K562 (cell line): ENCODE measurements around the gene ZSWIM8. TPM values are rescaled to one million over a fixed set of nuclear protein-coding genes. Genes with fewer than 3 reads are reported as not detected.

Source experiments
- ATAC-seq: fragments of 200-7000 bp; cut with Tn5 transposase; 3 replicates; pipeline ENCODE4 v1.9.1; 2020; ENCODE audit warnings: moderate library complexity
- BruUV-seq: library from RNA; stranded (reverse); fragments of 400-500 nt; replicated peaks from 2 replicates; lab custom pipeline; 2021; lab: Mats Ljungman, UMichigan
- CTCF ChIA-PET: fragments of 300-600 bp; formaldehyde crosslinking; extraction: SDS; loops from one replicate; lab custom pipeline; 2021; ENCODE audit warnings: low intra/inter-chr PET ratio; lab: Yijun Ruan, JAX
- POLR2A ChIA-PET: fragments of 300-600, 350-650 bp; sonication (Branson Sonifier 250); formaldehyde crosslinking; extraction: SDS; loops from one replicate; lab custom pipeline; 2021; ENCODE audit warnings: antibody characterized with exemption, inconsistent platforms; lab: Yijun Ruan, JAX
- DNase-seq, 4 experiments: peaks; one replicate each; pipeline versions ENCODE4 v3.0.0 to v3.0.0-alpha.2; 2011 to 2018; ENCODE audit warnings: low spot score in 3 of 4, mixed read lengths in 3 of 4; ENCODE audit errors: extremely low read depth in 1 of 4
- FAIRE-seq: peaks from 2 replicates; lab custom pipeline; 2011; peaks lifted over from hg19 to GRCh38; lab: Jason Lieb, UNC
- H2AFZ ChIP-seq: 2 replicates; pipeline ENCODE4 v1.6.0; 2011; ENCODE audit warnings: low read depth, low read length, control low read depth, inconsistent platforms
- H3K27ac ChIP-seq: fragments of 200-600 bp; 3 replicates; pipeline ENCODE4 v1.8.0; 2011; ENCODE audit warnings: low read depth, mild to moderate bottlenecking, control low read depth, inconsistent platforms, low read length, moderate library complexity, mixed read lengths; ENCODE audit errors: extremely low read depth
- H3K27me3 ChIP-seq, 2 experiments: fragments of 300-600 bp in 1 of 2; 2 replicates in 1 of 2; 3 replicates in 1 of 2; pipeline versions ENCODE4 v1.6.0 to v1.8.0; 2011; ENCODE audit warnings: inconsistent platforms in 2 of 2, low read length in 2 of 2, mild to moderate bottlenecking in 1 of 2, mixed read lengths in 1 of 2, moderate library complexity in 1 of 2; ENCODE audit not compliant: control insufficient read depth in 2 of 2, insufficient read depth in 2 of 2
- H3K36me3 ChIP-seq: fragments of 300-600 bp; 3 replicates; pipeline ENCODE4 v1.8.0; 2011; ENCODE audit warnings: mild to moderate bottlenecking, low read length, inconsistent platforms; ENCODE audit not compliant: control insufficient read depth, insufficient read depth
- H3K4me1 ChIP-seq, 2 experiments: fragments of 200-600 bp in 1 of 2; replicated peaks in 1 of 2; 2 replicates in 1 of 2; 3 replicates in 1 of 2; pipeline versions ENCODE4 v1.5.1 to v1.8.0; 2011; ENCODE audit warnings: inconsistent platforms in 2 of 2, low read length in 2 of 2, mild to moderate bottlenecking in 1 of 2, mixed read lengths in 1 of 2, moderate library complexity in 1 of 2; ENCODE audit not compliant: control insufficient read depth in 2 of 2, insufficient read depth in 2 of 2
- H3K4me2 ChIP-seq: 2 replicates; pipeline ENCODE4 v1.6.1; 2011; ENCODE audit warnings: low read length, control low read depth, inconsistent platforms, mixed read lengths; ENCODE audit not compliant: insufficient read depth
- H3K4me3 ChIP-seq: fragments of 200-600 bp; sonication (generic), shearing (Covaris generic); 2 replicates; pipeline ENCODE4 v1.5.1; 2016; ENCODE audit warnings: control low read depth, inconsistent platforms
- H3K79me2 ChIP-seq: fragments of 200-600 bp; 3 replicates; pipeline ENCODE4 v1.8.0; 2011; ENCODE audit warnings: low read length, inconsistent platforms; ENCODE audit not compliant: control insufficient read depth, insufficient read depth
- H3K9ac ChIP-seq, 2 experiments: 2 replicates each; pipeline versions ENCODE4 v1.6.0 to v1.6.1; 2011; ENCODE audit warnings: low read depth in 2 of 2, low read length in 2 of 2, control low read depth in 1 of 2, inconsistent platforms in 1 of 2, mild to moderate bottlenecking in 1 of 2, mixed read lengths in 1 of 2; ENCODE audit not compliant: insufficient read depth in 1 of 2
- H3K9me1 ChIP-seq: one replicate; pipeline ENCODE4 v1.6.0; 2011; ENCODE audit warnings: inconsistent platforms, mild to moderate bottlenecking, low read length, moderate library complexity; ENCODE audit not compliant: control insufficient read depth, insufficient read depth
- H3K9me3 ChIP-seq: replicated peaks from 2 replicates; pipeline ENCODE4 v1.5.1; 2011; ENCODE audit warnings: low read depth, low read length, inconsistent platforms; ENCODE audit not compliant: control insufficient read depth, insufficient read depth
- H4K20me1 ChIP-seq: replicated peaks from 2 replicates; pipeline ENCODE4 v1.6.1; 2011; ENCODE audit warnings: low read length, inconsistent platforms, mixed read lengths; ENCODE audit not compliant: control insufficient read depth, insufficient read depth
- ARID1B ChIP-seq: fragments of 450-650 bp; IDR thresholded peaks from 2 replicates; pipeline ENCODE4 v1.6.1; 2016; ENCODE audit warnings: antibody characterized with exemption, mild to moderate bottlenecking, inconsistent platforms
- CBFA2T2 ChIP-seq: fragments of 450-650 bp; conservative IDR thresholded peaks from 2 replicates; pipeline ENCODE4 v1.6.1; 2017; ENCODE audit warnings: mild to moderate bottlenecking
- CBFA2T3 ChIP-seq: fragments of 450-650 bp; IDR thresholded peaks from 2 replicates; pipeline ENCODE4 v1.6.1; 2017
- CREB1 ChIP-seq, 2 experiments: sonication (generic) in 1 of 2; formaldehyde crosslinking in 1 of 2; IDR thresholded peaks; 2 replicates each; pipeline versions ENCODE4 v1.6.1 to v1.8.0; 2012 to 2022; ENCODE audit warnings: inconsistent platforms in 1 of 2, mild to moderate bottlenecking in 1 of 2, missing genetic modification reagents in 1 of 2, moderate library complexity in 1 of 2
- ETV5 ChIP-seq: sonication (generic); formaldehyde crosslinking; IDR thresholded peaks from 2 replicates; pipeline ENCODE4 v1.4.0; 2020; ENCODE audit warnings: low read depth, mild to moderate bottlenecking, missing genetic modification reagents
- FOXK2 ChIP-seq, 2 experiments: fragments of 450-650 bp; IDR thresholded peaks in 1 of 2; conservative IDR thresholded peaks in 1 of 2; 2 replicates each; pipeline ENCODE4 v1.6.1; 2016; ENCODE audit warnings: low read depth in 2 of 2, mild to moderate bottlenecking in 1 of 2
- HDAC2 ChIP-seq: fragments of 450-650 bp; IDR thresholded peaks from 2 replicates; pipeline ENCODE4 v1.6.1; 2016; ENCODE audit warnings: mild to moderate bottlenecking
- HMG20B ChIP-seq: fragments of 250-450 bp; sonication (Bioruptor Pico); IDR thresholded peaks from 2 replicates; pipeline ENCODE4 v1.5.0; 2021; ENCODE audit warnings: mild to moderate bottlenecking
- HNRNPH1 ChIP-seq: fragments of 200-400 bp; formaldehyde crosslinking; optimal IDR thresholded peaks from 2 replicates; pipeline ENCODE3; 2017; ENCODE audit warnings: low read depth, mild to moderate bottlenecking, low read length, moderate library complexity
- MAFG ChIP-seq: fragments of 450-650 bp; conservative IDR thresholded peaks from 2 replicates; pipeline ENCODE4 v1.6.1; 2016; ENCODE audit warnings: missing genetic modification characterization, missing compliant biosample characterization
- MTA2 ChIP-seq: fragments of 450-650 bp; IDR thresholded peaks from 2 replicates; pipeline ENCODE4 v1.6.1; 2016; ENCODE audit warnings: low read depth
- MYC ChIP-seq, 2 experiments: fragments of 250-450 bp in 1 of 2; sonication (Bioruptor Pico) in 1 of 2; IDR thresholded peaks; 2 replicates each; pipeline versions ENCODE4 v1.5.1 to v1.6.1; 2012 to 2021; ENCODE audit warnings: low read depth in 2 of 2, borderline replicate concordance in 1 of 2, improper control_type of control experiment in 1 of 2, low read length in 1 of 2, mild to moderate bottlenecking in 1 of 2, moderate library complexity in 1 of 2
- PTTG1 ChIP-seq: fragments of 450-650 bp; IDR thresholded peaks from 2 replicates; pipeline ENCODE4 v1.6.1; 2016; ENCODE audit warnings: low read depth, mild to moderate bottlenecking, missing genetic modification characterization, missing compliant biosample characterization
- SMARCA4 ChIP-seq: fragments of 450-650 bp; IDR thresholded peaks from 2 replicates; pipeline ENCODE4 v1.6.1; 2016
- SNIP1 ChIP-seq: fragments of 450-650 bp; IDR thresholded peaks from 2 replicates; pipeline ENCODE4 v1.7.1; 2017; ENCODE audit warnings: low read depth, mild to moderate bottlenecking
- SRSF7 ChIP-seq: fragments of 200-400 bp; formaldehyde crosslinking; optimal IDR thresholded peaks from 2 replicates; pipeline ENCODE3; 2017; ENCODE audit warnings: mild to moderate bottlenecking, low read depth, low read length
- TAL1 ChIP-seq: fragments of 450-650 bp; IDR thresholded peaks from 2 replicates; pipeline ENCODE4 v1.6.1; 2016; ENCODE audit warnings: mild to moderate bottlenecking
- TBP ChIP-seq: optimal IDR thresholded peaks from 2 replicates; pipeline ENCODE3; 2011; ENCODE audit warnings: low read depth, low read length, improper control_type of control experiment
- TCF3 ChIP-seq: sonication (generic); formaldehyde crosslinking; IDR thresholded peaks from 2 replicates; pipeline ENCODE4 v1.4.0; 2020; ENCODE audit warnings: mild to moderate bottlenecking, missing genetic modification reagents
- TEAD4 ChIP-seq, 2 experiments: sonication (generic) in 1 of 2; formaldehyde crosslinking in 1 of 2; IDR thresholded peaks; 2 replicates each; pipeline versions ENCODE4 v1.6.1 to v1.8.0; 2012 to 2022; ENCODE audit warnings: borderline replicate concordance in 1 of 2, inconsistent platforms in 1 of 2, low read length in 1 of 2, mild to moderate bottlenecking in 1 of 2, missing genetic modification reagents in 1 of 2
- TRIM28 ChIP-seq: fragments of 450-650 bp; IDR thresholded peaks from 2 replicates; pipeline ENCODE4 v1.6.1; 2017
- ZNF146 ChIP-seq: IDR thresholded peaks from one replicate; pipeline ENCODE4 v1.6.1; 2018; ENCODE audit warnings: missing compliant biosample characterization; ENCODE audit not compliant: unreplicated experiment
- ZNF311 ChIP-seq: fragments of 250-450 bp; sonication (Bioruptor Pico); IDR thresholded peaks from 2 replicates; pipeline ENCODE4 v1.4.0; 2020; ENCODE audit warnings: mild to moderate bottlenecking, moderate library complexity
- WGBS: fragments of 100-300 bp; shearing (Covaris generic); methylation state at CpG from one replicate; pipeline ENCODE4 v1.1.6; 2016; ENCODE audit warnings: low coverage, mixed read lengths; ENCODE audit not compliant: insufficient coverage; ENCODE audit errors: missing lambda C conversion rate; 5-methylcytosine and 5-hydroxymethylcytosine counted together
- in situ Hi-C: fragments of 300-500 bp; cut with MboI; formaldehyde crosslinking; loops from 4 replicates; pipeline ENCODE4 v1.15.0; 2018; ENCODE audit warnings: inconsistent platforms, mixed read lengths
- intact Hi-C: fragments of 100-400 bp; cut with micrococcal nuclease; formaldehyde crosslinking; loops from 2 replicates; pipeline ENCODE4 v1.14.2; 2022
- polyA plus RNA-seq, 8 experiments: library from polyadenylated mRNA; depleted of rRNA in 4 of 8; stranded (reverse) in 5 of 8; unstranded in 3 of 8; fragments of >200 nt; fragmentation: Nextera tagmentation in 2 of 8; fragmentation: Illumina TruSeq in 1 of 8; extraction: Ambion mirVana in 2 of 8; extraction: Trizol in 1 of 8; gene quantifications; 2 replicates each; pipeline versions ENCODE4 v1.2.1 to v1.2.3, GENCODE V29; 2011 to 2014; ENCODE audit warnings: inconsistent platforms in 1 of 8, missing spikeins in 1 of 8
- total RNA-seq, 7 experiments: library from RNA; depleted of rRNA in 6 of 7; stranded (reverse); fragments of >200 nt in 6 of 7; fragmentation: Illumina TruSeq in 2 of 7; extraction: Trizol in 2 of 7; gene quantifications; 2 replicates each; pipeline versions ENCODE4 v1.2.1 to v1.2.3, GENCODE V29; 2011 to 2021; ENCODE audit warnings: low replicate concordance in 1 of 7
- TF ChIP-seq, protein P1 (sequence below): sonication (generic); formaldehyde crosslinking; IDR thresholded peaks from 2 replicates; pipeline ENCODE4 v1.8.0; 2022; ENCODE audit warnings: mild to moderate bottlenecking, missing genetic modification reagents, borderline replicate concordance

The ZSWIM8 gene
- total and polyA plus RNA-seq, 9 of the 15 experiments (the other 6 are each of a cell fraction or from before 2014, with no cell fraction given) = 5.6 to 47.8 (median 26.7) TPM

DNA sequence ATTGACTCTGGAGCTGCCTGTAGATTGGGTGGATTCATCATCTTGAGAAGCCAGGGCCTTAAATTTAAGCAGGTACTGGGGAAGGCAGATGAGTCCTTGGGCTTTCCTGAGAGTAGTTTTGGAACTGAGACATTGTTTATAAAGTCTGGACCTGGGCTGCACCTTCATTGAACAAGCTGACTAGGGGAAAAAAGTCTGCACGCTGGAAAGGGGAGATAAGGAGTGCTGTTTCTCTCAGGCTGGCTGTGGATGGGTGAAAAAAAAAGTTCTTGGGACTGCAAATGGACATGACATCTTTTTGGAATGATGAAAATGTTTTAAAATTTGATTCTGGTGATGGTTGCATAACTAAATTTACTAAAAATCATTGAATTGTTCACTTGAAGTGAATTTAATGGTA lies 29.2 kb upstream of the ZSWIM8 start:
- Histone ChIP-seq H3K9me3 (no peaks in the 10 kb centered on the region), H3K9me1 (no peaks in the 10 kb centered on the region), H3K4me2 (peak overlapping the region; percentile 9; the same call in 1 of the 2 replicates), H4K20me1 (no peaks in the 10 kb centered on the region), H3K79me2 (peaks cover 13% of the 10 kb centered on the region), H2AFZ (no peak overlapping the region), H3K36me3 (peaks cover 75% of the 10 kb centered on the region), H3K4me1 (peaks cover 5 to 8% of the 10 kb centered on the region in 2 experiments; a peak in 4 of 5 replicates), H3K9ac (peak overlapping the region in 1 of 2 experiments; percentile 5; a peak in 1 of 4 replicates), H3K4me3 (no peak overlapping the region), H3K27ac (peak overlapping the region; percentile 31; the same call in 1 of the 3 replicates), H3K27me3 (no peaks in the 10 kb centered on the region)
- POLR2A ChIA-PET = interaction anchor here (0.6 to 9.9 kb wide), 6 partner anchors 9 to 1558 kb away, joined by 3 to 137 read pairs (median 4); partner anchors contain the start of gene SEC24C
- in situ Hi-C loops (no loop called here), intact Hi-C loops (no loop called here)
- CTCF ChIA-PET = no interaction called here
- no TSS peak for BruUV-seq
- FAIRE-seq (peak; percentile 84), ATAC-seq (peak; percentile 92), DNase-seq (peak in 3 of 4 experiments; percentile 37 to 78 (median 78))
- 0% methylated on average over 1 of the region's 1 CpG for WGBS
- TF ChIP-seq HNRNPH1 (no peak), CBFA2T2 (peak; percentile 45), TRIM28 (no peak), SRSF7 (no peak), ZNF146 (no peak), TEAD4 (IDR thresholded peaks at IDR 0.05; ENCODE audit: low read length) (peak; percentile 15; the same call in 1 of the 2 replicates), TEAD4 (CRISPR knock-in tag; IDR thresholded peaks at IDR 0.05; ENCODE audit: borderline replicate concordance) (no peak), CBFA2T3 (peak; percentile 65), TAL1 (peak; percentile 65; the same call in 1 of the 2 replicates), SMARCA4 (peak; percentile 68), CREB1 (IDR thresholded peaks at IDR 0.05) (no peak), CREB1 (CRISPR knock-in tag; IDR thresholded peaks at IDR 0.05) (0 out of 2 replicates have a peak, but pooled peaks have one; percentile 25), ARID1B (peak; percentile 76), PTTG1 (tag) (no peak), TCF3 (CRISPR knock-in tag) (peak; percentile 70), FOXK2 (conservative IDR thresholded peaks at IDR 0.05 in 1 of 2, IDR thresholded peaks at IDR 0.05 in 1 of 2; ENCODE audit: low read depth in 2 of 2) (peak in 1 of 2 experiments; percentile 53; a peak in 1 of 4 replicates), HDAC2 (0 out of 2 replicates have a peak, but pooled peaks have one; percentile 27), ETV5 (no peak), TBP (no peak), ZNF311 (CRISPR knock-in tag) (no peak), SNIP1 (no peak), MAFG (tag) (peak; percentile 76), HMG20B (no peak), MYC (IDR thresholded peaks at IDR 0.05; ENCODE audit: low read depth, low read length) (no peak), MYC (CRISPR knock-in tag; IDR thresholded peaks at IDR 0.05; ENCODE audit: borderline replicate concordance, low read depth) (no peak), MTA2 (peak; percentile 50; the same call in 1 of the 2 replicates)
- TF ChIP-seq, protein P1, sequence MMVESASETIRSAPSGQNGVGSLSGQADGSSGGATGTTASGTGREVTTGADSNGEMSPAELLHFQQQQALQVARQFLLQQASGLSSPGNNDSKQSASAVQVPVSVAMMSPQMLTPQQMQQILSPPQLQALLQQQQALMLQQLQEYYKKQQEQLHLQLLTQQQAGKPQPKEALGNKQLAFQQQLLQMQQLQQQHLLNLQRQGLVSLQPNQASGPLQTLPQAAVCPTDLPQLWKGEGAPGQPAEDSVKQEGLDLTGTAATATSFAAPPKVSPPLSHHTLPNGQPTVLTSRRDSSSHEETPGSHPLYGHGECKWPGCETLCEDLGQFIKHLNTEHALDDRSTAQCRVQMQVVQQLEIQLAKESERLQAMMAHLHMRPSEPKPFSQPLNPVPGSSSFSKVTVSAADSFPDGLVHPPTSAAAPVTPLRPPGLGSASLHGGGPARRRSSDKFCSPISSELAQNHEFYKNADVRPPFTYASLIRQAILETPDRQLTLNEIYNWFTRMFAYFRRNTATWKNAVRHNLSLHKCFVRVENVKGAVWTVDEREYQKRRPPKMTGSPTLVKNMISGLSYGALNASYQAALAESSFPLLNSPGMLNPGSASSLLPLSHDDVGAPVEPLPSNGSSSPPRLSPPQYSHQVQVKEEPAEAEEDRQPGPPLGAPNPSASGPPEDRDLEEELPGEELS (CRISPR knock-in tag) = no peak
